Measurements from ENCODE around the gene OR11H6.
"Not testable (repeated sequence)": the region's sequence is repeated elsewhere in the genome, so short reads cannot be mapped to it uniquely, and the experiment has no call there.

The OR11H6 gene, protein sequence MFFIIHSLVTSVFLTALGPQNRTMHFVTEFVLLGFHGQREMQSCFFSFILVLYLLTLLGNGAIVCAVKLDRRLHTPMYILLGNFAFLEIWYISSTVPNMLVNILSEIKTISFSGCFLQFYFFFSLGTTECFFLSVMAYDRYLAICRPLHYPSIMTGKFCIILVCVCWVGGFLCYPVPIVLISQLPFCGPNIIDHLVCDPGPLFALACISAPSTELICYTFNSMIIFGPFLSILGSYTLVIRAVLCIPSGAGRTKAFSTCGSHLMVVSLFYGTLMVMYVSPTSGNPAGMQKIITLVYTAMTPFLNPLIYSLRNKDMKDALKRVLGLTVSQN

DNA sequence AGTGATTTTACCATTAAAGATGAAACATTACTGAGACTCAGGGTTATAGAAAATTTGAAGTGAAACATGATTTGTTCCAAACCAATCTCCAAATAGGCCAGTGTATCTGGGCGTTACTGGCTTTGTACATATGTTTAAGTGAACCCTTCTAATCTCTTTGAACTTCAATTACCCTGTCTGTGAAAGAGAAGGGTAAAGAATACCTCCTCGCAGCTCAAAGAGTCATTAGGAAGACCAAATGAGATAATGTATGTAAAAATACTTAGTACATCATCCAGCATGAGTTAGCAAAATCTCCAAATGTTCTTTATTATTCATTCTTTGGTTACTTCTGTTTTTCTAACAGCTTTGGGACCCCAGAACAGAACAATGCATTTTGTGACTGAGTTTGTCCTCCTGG is at the start of gene OR11H6:
Gene OR11H6, plus strand, starts transcription at position 301 of the 400 bp plus-strand sequence. Its CDS starts 0 bp downstream, at position 301.
- DNase-seq (ENCODE audit: low read depth in 2 of 2): no peak

DNA sequence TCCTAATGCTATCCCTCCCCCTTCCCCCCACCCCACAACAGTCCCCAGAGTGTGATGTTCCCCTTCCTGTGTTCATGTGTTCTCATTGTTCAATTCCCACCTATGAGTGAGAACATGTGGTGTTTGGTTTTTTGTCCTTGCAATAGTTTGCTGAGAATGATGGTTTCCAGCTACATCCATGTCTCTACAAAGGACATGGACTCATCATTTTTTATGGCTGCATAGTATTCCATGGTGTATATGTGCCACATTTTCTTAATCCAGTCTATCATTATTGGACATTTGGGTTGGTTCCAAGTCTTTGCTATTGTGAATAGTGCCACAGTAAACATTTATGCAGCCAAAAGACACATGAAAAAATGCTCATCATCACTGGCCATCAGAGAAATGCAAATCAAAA is 49.3 kb upstream of the OR11H6 start:
- DNase-seq (ENCODE audit: low read depth in 2 of 2): not testable (repeated sequence)

DNA sequence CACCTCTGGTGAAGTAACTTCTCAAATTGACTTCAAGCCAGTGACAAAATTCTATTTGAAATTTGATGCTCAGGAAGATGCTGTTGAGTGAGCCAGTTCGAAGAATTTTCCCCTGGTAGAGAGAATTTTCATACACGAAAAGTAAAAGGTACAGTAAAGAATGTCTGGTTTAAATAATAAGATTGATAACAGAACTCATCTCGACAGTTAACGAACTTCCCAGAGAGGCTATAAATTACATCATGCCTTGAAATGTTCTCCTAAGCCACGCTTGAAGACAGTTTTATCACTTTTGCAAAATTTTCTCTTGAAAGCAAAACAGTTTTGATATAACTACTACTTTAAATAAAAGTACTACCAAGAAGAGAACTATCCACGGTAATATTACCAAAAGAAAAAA is 47.2 kb upstream of the OR11H6 start:
- DNase-seq (ENCODE audit: low read depth in 2 of 2): no peak

DNA sequence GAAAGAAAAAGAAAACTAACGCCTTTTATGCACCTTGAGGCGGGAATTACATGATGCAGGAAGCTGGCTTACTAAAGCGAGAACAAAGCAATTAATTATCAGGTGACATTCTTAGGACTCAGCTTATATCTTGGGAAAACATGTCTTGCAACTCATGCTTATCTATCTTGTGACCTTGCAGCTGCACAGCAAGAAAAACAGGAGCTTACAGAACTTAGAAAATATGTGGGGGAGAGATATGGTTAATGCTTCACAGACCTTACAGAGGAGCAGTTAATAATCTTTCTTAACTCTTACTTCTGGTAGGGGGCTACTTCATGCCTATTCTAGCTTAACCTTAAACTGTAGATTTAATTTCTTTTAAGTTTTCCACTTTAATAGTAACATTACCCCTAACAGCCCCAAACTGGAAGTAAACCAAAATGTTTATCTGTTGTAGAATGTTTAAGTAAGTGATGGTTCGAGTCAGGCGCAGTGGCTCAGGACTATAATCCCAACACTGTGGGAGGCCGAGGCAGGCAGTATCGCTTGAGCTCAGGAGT is 46.0 kb upstream of the OR11H6 start:
- no peak for DNase-seq (ENCODE audit: low read depth in 2 of 2)

DNA sequence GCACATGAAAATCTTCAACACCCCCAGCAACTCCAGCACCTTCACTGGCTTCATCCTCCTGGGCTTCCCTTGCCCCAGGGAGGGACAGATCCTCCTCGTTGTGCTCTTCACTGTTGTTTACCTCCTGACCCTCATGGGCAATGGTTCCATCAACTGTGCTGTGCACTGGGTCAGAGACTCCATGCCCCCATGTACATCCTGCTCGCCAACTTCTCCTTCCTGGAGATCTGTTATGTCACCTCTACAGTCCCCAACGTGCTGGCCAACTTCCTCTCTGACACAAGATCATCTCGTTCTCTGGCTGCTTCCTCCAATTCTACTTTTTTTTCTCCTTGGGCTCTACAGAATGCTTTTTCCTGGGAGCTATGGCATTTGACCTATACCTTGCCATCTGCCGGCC is 44.3 kb upstream of the OR11H6 start:
- DNase-seq (ENCODE audit: low read depth in 2 of 2): no peak

DNA sequence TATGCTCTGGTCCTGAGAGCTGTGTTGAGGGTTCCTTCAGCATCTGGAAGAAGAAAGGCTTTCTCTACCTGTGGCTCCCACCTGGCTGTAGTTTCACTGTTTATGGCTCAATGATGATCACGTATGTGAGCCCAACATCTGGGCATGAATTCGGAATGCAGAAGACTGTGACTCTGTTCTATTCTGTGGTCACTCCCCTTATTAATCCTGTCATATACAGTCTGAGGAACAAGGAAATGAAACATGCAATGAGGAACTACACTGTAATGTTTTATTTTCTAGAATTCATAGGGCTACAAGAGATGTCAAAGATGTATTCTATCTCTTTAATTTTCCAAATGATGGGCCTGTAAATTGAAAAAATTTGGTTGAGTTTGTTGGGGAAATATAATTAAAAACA is 43.6 kb upstream of the OR11H6 start:
- no peak for DNase-seq (ENCODE audit: low read depth in 2 of 2)

DNA sequence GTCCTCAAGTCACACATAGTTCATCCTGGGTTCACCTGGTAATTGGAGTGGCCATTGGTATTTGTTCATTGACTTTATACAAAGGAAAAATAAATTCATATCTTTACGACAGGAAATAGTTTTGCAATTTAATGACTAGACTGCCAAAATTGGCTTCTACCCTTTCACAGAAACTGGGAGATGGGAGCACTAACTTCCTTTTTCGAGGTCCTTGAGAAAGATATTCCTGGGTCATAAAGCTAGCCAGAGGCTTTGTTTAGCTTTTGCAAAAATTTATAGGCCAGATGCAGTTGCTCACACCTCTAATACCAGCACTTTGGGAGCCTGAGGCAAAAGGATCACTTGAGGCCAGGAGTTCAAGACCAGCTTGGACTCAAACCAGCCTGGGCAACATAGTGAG is 43.0 kb upstream of the OR11H6 start:
- DNase-seq (ENCODE audit: low read depth in 2 of 2): no peak

DNA sequence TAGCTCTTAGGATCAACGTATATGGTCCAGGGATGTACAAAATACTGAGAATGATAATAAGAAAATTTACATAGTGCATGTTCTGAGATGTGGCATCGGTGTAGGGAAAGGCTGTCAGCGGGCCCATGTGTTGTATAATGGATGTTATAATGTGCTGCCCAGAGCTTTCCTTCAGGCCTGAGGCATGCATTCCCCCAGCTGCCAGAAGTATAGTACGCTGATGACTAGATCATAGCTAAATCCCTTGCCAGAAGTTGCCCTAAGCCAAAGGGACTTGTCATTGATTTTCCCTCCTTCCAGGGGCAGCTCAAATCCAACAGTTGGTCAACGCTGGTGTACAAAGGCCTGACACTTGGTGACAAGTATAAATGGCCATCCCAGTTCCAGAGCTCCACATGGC is 39.3 kb upstream of the OR11H6 start:
- no peak for DNase-seq (ENCODE audit: low read depth in 2 of 2)

DNA sequence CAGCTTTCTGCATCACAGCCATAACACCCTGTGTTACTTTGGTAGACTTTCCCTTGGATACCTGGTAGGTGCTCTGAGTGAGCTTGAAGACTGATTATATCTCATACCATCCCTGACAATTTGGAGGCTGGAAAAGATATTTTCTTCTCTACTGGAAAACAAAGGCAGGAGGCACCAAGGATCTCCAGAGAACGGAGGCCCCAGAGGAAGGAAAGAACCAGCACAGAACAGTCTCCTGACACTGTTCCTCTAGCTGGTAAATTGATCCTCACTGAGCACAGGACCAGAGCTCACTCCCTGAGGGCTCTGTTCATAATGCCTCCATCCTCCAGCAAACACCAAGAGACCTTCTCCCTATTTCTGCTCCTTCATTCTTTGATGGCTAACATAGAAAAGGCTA is 32.9 kb upstream of the OR11H6 start, which contains the start of gene OR11G2:
Gene OR11G2, plus strand, starts transcription at position 301 of the 400 bp plus-strand sequence. CDS start 6,542 bp downstream, outside the sequence.
- DNase-seq (ENCODE audit: low read depth in 2 of 2): no peak

DNA sequence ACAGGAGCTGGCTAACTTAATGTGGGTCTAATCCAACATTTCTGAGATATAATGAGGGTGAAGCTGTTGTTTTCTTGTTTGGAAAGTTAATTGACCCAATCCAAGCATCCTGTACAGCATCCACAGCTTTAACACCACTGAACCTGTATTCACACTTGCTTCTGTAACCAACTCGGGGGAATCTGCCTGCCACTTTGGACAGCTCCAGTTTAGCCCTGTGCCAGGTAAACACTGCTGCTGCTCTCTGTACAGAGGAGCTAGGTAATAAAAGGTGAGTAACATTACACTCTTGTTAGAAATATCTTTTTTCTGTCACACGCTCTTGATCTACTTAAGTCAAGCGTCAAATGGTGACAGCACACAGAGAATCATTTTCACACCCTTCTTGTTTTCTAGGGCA is 32.1 kb upstream of the OR11H6 start:
- no peak for DNase-seq (ENCODE audit: low read depth in 2 of 2)

DNA sequence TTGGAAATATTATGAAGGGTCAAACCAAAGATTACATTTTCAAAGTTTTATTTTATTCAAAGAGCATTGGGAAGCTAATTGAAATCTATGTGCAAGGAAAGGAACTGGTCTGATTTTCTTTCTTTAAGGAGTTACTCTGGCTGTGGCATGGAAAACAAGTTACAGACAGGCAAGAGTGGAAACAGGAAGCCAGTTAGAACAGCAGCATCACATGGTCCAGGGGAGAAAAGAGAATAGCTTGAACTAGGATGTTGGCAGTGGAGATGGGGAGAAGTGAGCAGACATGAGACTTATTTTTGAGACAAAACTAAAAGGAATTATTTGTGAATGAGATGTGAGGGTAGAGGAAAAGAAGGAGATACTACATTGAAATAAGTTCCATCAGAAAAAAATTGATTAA is 29.4 kb upstream of the OR11H6 start:
- no peak for DNase-seq (ENCODE audit: low read depth in 2 of 2)

DNA sequence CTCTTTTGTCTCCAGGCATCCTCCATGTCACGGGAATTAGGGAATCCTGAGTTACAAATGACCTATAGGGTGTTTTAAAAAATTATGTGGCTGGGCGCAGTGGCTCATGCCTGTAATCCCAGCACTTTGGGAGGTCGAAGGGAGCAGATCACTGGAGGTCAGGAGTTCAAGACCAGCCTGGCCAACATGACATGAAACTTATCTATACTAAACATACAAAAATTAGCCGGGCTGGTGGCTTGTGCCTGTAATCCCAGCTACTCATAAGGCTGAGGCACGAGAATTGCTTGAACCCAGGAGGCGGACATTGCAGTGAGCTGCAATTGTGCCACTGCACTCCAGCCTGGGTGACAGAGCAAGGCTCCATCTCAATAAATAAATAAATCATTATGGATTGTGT is 28.3 kb upstream of the OR11H6 start:
- not testable (repeated sequence) for DNase-seq (ENCODE audit: low read depth in 2 of 2)

DNA sequence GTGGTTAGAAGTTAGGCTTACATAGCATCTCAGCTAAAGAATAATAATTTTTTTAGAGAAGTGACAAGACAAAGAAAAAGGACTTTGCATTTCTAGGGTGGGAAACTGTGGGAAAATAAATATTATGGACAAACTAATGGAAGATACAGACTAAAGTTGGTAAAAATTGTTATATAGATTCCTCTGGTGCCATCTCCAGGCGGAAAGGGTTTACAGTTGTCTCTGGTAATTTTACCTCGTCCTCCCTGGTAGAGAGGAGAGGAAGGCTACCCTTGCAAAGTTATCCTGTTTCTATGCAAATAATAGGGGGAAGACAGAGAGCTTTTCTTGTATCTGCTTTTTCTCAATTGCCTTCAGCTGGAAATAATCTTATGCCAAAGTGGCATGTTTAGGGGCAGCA is 27.6 kb upstream of the OR11H6 start:
- DNase-seq (ENCODE audit: low read depth in 2 of 2): no peak

DNA sequence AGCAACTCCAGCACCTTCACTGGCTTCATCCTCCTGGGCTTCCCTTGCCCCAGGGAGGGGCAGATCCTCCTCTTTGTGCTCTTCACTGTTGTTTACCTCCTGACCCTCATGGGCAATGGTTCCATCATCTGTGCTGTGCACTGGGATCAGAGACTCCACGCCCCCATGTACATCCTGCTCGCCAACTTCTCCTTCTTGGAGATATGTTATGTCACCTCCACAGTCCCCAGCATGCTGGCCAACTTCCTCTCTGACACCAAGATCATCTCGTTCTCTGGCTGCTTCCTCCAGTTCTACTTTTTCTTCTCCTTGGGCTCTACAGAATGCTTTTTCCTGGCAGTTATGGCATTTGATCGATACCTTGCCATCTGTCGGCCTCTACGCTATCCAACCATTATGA is 26.1 kb upstream of the OR11H6 start:
- DNase-seq (ENCODE audit: low read depth in 2 of 2): no peak

DNA sequence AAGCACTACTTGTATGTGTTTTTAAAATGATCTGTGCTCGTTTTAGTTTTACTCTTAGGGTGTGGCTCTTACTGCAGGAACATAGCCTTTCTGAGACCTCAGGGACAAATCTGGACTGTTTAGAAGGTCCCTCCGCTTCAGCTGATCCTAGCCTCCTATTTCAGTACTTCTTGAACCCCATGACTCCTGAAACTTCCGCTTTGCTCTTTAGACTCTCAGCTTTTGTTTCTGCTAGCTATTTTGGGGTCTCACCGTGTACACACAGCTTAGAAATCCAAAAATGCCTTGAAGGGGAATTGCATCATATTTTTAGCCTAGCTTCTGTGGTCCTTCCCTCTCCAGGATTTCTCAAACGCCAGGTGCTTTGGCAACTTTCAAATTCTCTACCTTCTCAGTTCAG is 24.5 kb upstream of the OR11H6 start:
- no peak for DNase-seq (ENCODE audit: low read depth in 2 of 2)

DNA sequence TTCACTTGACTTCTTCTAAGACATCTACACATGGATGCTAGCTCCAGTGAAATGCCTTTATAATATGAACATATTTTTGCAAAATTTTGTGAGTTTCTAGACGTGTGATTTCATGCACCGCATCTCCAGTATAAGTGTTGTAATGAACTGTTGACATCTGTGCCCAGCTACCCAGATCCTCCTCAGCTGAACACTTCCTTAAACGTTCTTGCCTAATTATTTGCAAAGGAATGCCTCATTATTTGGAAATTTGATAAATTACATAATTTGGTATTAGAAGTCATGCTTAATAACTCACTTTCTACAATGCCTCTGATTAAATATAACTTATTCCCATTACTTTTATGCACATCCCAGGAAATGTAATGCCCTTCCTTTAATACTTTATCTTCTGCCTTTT is 18.8 kb upstream of the OR11H6 start:
- DNase-seq (ENCODE audit: low read depth in 2 of 2): no peak

DNA sequence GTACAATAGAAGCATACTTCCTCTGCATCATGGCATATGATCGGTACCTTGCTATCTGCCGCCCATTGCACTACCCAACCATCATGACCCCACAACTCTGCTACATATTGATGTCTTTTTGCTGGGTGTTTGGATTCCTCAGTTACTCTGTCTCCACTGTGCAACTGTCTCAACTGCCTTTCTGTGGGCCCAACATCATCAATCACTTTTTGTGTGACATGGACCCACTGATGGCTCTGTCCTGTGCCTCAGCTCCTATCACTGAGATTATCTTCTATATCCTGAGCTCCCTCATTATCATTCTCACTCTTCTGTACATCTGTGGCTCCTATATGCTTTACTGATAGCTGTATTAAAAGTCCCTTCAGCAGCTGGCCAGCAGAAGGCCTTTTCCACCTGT is 13.9 kb upstream of the OR11H6 start:
- DNase-seq (ENCODE audit: low read depth in 2 of 2): no peak

DNA sequence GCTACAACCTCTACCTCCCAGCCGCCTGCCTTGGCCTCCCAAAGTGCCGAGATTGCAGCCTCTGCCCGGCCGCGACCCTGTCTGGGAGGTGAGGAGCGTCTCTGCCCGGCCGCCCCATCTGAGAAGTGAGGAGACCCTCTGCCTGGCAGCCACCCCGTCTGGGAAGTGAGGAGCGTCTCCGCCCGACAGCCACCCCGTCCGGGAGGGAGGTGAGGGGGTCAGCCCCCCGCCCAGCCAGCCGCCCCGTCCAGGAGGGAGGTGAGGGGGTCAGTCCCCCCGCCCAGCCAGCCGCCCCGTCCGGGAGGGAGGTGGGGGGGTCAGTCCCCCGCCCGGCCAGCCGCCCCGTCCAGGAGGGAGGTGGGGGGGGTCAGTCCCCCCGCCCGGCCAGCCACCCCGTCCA is 11.1 kb upstream of the OR11H6 start:
- DNase-seq (ENCODE audit: low read depth in 2 of 2): not testable (repeated sequence)

DNA sequence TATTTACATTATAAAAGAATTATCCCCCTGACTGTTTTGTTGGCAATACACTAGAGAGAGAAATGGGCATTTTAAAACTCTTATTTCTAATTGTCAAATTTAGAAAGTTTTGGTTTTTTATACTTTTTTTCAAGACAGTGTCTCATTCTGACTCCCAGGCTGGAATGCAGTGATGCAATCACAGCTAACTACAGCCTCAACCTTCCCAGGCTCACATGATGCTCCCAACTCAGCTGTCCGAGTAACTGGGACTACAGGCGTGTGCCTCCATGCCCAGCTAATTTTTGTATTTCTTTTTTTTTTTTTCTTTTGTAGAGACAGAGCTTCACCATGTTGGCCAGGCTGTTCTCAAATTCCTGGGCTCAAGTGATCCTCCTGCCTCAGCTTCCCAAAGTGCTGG is 8.3 kb upstream of the OR11H6 start:
- DNase-seq (ENCODE audit: low read depth in 2 of 2): no peak

DNA sequence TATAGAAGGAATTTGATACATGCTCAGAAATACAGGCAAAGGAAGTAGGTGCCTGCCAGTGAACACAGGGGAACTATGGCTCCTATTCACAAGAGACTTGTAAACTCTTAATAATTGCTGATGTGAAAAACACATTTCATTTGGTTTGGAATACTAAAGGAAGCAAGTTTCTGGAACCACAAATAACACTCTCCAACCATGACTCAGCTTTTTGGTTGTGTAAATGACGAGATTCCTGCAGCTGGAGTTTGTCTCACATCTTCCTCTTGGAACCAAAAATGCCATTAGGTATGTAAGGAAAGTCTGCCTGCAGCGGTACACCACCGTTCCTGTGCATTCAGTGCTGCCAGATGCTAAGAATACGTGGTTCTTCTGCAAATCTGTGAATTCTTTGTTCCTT is 4.5 kb upstream of the OR11H6 start:
- DNase-seq (ENCODE audit: low read depth in 2 of 2): no peak

DNA sequence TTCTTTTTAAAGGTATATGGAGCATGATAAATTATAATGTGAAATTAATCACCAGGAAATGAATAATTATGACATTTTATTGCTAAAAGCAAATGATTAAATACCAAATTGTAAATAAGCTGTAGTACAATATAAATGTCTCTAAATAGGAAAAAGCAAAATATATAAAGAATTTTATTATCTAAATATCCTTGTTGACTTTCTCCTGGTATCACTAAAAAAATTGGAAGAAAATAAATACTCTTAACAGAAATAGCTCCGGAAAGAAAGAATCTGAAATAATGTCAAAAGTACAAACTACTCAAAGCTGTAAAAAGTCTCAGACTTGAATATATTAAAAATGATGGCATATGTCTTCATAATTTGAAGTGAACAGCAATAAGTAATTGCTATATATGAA is 5.2 kb downstream of the OR11H6 start, which contains the start of gene OR11H7:
Gene OR11H7, plus strand, starts transcription at position 301 of the 400 bp plus-strand sequence.
- DNase-seq (ENCODE audit: low read depth in 2 of 2): no peak

DNA sequence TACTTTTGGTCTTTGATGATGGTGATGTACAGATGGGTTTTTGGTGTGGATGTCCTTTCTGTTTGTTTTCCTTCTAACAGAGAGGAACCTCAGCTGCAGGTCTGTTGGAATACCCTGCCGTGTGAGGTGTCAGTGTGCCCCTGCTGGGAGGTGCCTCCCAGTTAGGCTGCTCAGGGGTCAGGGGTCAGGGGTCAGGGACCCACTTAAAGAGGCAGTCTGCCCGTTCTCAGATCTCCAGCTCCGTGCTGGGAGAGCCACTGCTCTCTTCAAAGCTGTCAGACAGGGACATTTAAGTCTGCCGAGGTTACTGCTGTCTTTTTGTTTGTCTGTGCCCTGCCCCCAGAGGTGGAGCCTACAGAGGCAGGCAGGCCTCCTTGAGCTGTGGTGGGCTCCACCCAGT is 11.9 kb downstream of the OR11H6 start:
- DNase-seq (ENCODE audit: low read depth in 2 of 2): not testable (repeated sequence)

DNA sequence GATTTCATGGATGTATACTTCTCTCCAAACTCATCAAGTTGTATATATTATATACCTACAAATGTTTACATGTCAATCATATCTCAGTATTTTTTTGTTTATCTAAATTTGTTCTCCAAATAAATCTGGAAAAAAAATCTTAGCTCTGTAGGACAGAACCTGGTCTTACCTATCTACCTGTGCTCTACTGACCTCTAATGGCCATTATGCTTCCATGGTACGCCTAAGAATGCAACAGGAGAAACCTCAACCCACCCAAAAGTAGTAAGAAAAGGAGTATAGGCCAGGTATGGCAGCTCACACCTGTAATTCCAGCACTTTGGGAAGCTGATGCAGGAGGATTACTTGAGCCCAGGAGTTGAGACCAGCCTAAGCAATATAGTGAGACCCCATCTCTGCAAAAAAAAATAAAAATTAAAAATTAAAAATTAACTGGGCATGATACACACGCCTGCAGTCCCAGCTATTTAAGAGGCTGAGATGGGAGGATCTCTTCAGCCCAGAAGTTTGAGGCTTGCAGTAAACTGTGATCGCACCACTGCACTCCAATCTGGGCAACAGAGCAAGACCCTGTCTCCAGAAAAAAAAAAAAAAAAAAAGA is 24.2 kb downstream of the OR11H6 start:
- DNase-seq (ENCODE audit: low read depth in 2 of 2): no peak

All from stimulated activated CD8-positive, alpha-beta memory T cell treated with anti-CD3 and anti-CD28 coated beads, Interleukin-7, amount 100 ng/mL, for 4 hours (primary cell).